GM21737 (cell line): ENCODE data around the gene WDR86.

Experiments
- ATAC-seq: cut with Tn5 transposase; IDR thresholded peaks from one replicate; pipeline ENCODE4 v1.9.1; 2021; ENCODE audit warnings: mild to moderate bottlenecking, moderate library complexity; ENCODE audit not compliant: unreplicated experiment

The WDR86 gene

DNA sequence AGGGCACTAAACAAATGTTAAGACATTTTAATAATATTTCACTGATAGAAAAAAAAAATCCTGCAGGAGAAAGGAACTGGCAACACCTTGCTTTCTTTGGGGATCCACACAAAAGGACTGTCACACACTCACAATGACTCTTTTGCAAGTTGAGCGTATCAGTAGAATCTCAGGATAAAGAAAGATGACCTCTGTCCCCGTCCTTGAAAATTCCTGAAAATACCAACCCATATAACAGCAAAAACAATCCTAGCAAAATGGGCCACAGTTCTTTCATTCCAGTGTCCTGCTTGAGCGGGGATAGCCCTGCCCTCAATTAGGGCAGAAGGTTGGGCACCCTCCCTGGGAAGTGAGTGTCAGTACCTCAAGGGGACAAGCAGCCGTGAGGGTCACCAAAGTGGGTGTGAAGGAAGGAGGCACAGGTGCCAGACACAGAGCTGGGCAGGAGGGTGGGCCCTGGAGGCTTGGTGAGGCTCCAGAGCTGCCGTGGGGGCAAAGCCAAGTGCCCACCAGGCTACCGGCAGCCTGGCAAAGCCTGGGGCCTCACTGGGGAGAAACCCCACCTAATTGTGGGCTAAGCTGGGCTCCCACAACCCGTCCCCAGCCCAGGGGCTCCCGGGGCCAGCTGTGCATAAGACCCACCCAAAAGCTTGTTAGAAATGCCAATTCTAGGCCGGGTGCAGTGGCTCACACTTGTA, 2.8 kb downstream of the WDR86 start:
- no peak for ATAC-seq

DNA sequence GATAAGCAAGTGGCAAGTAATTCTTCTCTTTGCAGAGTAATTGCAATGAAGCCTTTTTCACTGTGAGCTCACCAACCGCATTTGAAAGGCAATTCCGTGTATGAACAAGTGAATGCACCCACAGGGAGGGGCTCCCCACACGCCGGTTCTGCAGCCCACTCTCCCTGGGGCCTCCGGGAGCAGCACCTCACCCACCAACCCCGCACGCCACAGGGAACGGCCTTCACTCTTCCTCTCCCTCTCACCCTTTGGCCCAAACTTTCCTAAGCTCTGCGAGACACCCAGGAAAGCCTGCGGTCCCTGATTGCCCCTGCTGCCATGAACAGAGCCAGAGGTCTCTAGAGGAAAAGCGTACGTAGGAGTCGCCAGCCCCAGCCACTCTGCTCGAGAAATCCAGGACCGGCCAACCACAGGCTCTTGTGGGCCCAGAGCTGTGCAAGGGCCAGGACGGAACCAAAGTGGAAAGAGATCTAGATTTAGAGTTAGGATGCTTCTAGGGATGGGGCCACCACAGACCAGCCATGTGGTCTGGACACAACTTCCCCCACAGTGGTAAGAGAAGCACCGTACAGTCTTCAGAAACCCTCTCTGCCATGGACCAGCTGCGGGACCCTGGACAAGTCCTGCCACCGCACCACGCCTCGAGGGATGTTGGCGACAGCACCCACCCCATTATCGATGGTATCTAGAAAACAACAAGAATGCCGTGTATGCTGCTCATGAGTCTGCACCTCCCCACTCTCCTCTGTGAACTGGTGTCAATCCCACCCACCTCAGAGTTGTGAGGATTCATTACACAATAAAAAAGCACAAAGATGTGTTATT, 3.6 kb downstream of the WDR86 start:
- no peak for ATAC-seq

DNA sequence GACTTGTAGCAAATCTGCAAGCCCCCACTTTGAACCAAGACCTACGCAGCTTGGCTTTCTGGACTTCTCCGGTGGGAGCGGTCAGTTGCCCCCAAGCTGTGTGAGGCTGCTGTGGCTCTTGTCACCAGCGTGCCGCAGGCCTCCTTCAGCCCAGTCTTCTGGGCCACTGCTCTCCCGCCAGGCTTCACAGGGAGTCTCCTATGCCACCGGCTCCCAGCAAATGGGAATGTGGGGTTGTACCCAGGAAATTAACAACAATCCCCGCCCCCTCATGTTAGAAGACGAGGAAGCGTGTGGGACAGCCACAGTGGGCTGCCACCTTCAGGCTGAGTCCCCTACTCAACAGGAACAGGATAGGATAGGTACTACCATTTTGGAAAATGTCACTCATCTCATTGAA, 4.2 kb downstream of the WDR86 start:
- ATAC-seq, result no peak

GRCh38 chr7:151405056-151405455, 4.8 kb downstream of the WDR86 start:
- ATAC-seq, result no peak

DNA sequence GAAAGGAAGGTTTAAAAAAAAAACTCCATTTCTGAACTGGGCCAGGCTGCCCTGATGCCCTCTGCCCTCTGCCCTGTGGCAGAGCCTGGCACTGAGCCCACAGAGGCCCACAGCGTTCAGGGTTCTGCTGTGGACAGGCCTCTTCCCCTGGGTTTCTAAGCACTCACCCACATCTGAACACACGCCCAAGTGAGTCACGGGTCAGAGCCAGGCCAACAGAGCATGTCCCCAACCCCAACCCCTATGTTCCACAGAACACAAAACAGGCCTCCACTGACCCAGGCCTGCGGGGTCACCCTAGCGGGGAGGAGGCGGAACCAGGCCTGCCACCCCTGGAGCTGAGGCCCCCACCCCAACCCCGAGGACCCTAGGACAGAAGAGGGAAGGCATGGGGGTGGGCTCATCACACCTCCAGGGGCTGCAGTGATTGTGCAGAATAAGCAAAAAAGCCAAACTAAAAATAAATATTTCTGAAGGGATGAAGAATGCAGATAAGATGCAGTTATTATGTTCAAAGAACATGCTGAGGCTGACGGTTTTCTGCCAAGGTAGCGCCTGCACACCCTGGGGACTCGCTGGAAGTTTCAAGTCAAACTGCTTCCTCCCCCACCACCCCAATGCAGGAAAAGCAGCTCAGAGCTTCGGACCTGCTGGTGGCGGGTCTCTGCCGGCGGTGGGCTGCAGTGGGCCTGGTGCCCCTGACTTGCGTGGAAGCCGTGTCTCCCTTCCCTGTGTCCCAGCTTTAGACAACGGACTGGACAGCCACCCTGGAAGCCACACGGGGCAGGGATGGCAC, 5.4 kb downstream of the WDR86 start:
- no peak for ATAC-seq

GRCh38 chr7:151403764-151404163, 6.1 kb downstream of the WDR86 start:
- no peak for ATAC-seq

GRCh38 chr7:151402029-151402835, 7.6 kb downstream of the WDR86 start:
- no peak for ATAC-seq

DNA sequence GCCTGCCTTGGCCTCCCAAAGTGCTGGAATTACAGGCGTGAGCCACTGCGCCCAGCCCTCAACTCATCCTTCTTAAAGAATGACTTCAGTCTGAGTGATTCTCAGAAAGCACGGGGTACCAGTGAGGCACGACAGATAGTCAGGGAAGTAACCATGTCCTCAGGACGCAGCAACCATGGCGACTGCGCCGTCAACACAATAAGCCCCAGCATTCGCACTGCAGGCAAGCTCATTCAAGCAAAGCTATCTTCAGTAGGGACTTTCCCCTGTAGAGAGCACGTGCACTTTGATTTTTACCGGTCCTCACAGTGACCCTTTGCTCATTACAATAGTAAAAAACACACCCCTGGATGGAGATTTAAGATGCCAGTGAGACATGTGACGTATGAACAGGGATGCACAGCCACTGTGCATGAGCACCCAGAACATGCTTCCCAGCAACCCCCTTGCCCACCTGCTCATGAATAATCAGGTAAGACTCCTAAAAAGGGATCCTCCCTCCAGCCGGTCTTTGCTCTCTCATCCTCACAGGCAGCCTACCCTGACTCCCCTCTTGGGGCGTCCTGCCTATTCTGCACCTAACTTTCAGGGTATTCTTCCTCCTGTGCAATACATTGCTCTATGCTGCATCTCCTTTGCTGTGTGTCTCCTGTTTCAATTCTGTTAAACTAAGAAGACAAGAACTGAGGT, 9.1 kb downstream of the WDR86 start:
- peak; percentile 58 for ATAC-seq

DNA sequence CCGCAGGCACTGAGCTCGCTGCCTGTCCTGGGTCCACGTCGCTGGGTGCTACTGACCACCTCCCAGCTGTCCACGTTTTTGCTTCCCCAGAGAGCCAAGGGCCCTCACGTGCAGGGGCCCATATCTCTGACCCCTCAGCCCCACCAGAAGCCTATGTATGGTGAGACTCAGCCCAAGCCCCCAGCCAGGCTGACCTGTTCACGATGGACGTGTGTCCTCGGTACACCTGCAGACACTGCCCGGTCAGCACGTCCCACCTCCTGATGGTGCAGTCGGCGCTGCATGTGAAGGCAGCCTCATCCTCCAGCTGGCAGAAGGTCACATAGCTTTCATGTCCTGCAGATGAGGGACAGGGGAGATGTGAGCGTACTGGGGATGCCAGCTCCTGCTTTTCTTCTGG, 9.9 kb downstream of the WDR86 start:
- ATAC-seq, result no peak

DNA sequence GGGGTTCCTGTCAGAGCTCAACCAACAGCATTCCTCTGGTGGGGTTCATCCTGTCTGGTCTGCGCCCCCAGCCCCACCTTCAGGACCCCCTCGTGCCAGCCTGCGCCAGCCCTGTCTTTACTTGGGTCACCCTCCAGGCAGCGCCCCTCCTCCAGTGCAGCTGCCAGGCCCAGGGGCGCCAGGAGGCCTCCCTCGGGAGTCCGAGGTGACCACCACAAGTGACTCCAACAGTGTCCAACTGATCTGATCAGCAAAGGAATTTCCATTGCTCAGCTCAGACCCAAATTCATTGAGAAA, 10.6 kb downstream of the WDR86 start:
- ATAC-seq, result no peak

DNA sequence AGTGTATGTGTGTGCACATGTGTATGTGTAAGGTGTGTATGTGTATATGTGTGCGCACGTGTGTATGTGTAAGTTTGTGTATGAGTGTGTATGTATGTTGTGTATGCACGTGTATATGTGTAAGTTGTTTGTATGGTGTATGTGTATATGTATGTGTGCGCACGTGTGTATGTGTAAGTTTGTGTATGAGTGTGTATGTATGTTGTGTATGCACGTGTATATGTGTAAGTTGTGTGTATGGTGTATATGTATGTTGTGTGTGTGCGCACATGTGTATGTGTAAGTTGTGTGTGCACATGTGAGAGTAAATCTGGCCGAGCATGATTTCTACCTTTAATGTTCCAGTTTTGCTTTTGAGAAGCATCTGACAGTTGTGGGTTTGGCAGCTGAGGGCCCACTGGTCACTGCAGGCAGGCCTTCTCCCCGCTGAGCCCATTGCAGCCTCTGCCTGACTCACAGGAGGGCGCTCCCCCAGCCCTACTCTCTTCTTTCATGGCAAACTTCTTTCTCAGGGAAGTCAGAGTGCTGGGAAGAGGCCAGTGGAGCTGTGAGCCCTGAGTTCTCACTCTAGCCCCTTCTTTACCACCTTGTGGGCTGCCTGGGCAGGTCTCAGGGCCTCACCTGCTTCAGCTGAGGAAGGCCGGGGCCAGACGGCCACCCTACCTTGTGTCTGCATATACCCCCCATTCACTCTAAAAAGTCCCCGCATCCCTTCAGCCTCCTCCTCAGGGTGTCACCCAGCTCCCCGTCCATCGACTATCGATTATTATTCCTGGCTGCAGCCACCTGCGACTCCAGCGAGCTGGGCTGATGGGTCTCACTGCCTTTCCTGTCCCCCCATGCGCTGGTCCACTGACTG, 11.2 kb downstream of the WDR86 start:
- no peak for ATAC-seq

- no peak for ATAC-seq
Measured at GRCh38 chr7:151397026-151397425, 12.8 kb downstream of the WDR86 start.

- ATAC-seq, result no peak
Measured at GRCh38 chr7:151396328-151396970, 13.4 kb downstream of the WDR86 start.

- ATAC-seq, result no peak
Measured at GRCh38 chr7:151395036-151395367, 14.8 kb downstream of the WDR86 start.

- no peak for ATAC-seq
Measured at GRCh38 chr7:151394076-151395035, 15.5 kb downstream of the WDR86 start.

- no peak for ATAC-seq
Measured at GRCh38 chr7:151393031-151393977, 16.5 kb downstream of the WDR86 start.

DNA sequence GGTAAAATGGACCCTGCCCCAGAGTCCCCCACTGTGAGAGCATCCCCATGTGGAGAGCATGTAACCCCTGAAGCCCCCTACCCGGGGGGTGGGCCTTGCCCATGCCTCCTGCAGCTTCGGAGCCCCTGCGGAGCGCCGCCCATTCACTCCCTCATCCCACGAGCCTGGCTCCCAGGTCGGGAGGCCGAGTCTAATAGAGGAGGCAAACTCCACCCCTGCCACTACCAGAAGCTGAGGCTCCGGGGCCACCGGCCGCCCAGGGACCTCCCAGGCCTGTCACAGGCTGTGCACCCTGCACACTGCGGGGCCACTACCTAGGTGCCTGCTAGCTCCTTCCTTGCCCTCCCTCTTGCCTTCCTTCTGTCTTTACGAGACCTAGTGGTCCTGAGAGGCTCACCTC, 17.4 kb downstream of the WDR86 start:
- ATAC-seq, result no peak
